C4-2B (cell line): ENCODE results near the gene PRIMPOL.

ENCODE experiments used
- H3K27ac ChIP-seq: fragments of 450-650 bp; 2 replicates; pipeline ENCODE4 v1.5.1; 2017
- CTCF ChIP-seq: fragments of 450-650 bp; conservative IDR thresholded peaks from 2 replicates; pipeline ENCODE4 v1.5.1; 2017; ENCODE audit warnings: mild to moderate bottlenecking
- ZFX ChIP-seq: fragments of 450-650 bp; IDR thresholded peaks from 2 replicates; pipeline ENCODE4 v1.6.1; 2017

The PRIMPOL gene

GRCh38 chr4:184643731-184644130, 5.8 kb upstream of the PRIMPOL start:
- H3K27ac ChIP-seq: no peak overlapping the region
- no peak for TF ChIP-seq ZFX
- TF ChIP-seq CTCF: no peak

GRCh38 chr4:184644553-184645307, 4.8 kb upstream of the PRIMPOL start:
- TF ChIP-seq ZFX: no peak
- TF ChIP-seq CTCF: no peak
- no peak overlapping the region for H3K27ac ChIP-seq

- no peak for TF ChIP-seq ZFX
- TF ChIP-seq CTCF: no peak
- no peak overlapping the region for H3K27ac ChIP-seq
Measured at GRCh38 chr4:184645904-184646610, 3.5 kb upstream of the PRIMPOL start.

- H3K27ac ChIP-seq: peak overlapping the region; percentile 90
- TF ChIP-seq ZFX: no peak
- TF ChIP-seq CTCF: no peak
Measured at GRCh38 chr4:184647266-184648053, 2.1 kb upstream of the PRIMPOL start.

- H3K27ac ChIP-seq: peak overlapping the region; percentile 90
- TF ChIP-seq CTCF: no peak
- no peak for TF ChIP-seq ZFX
Measured at GRCh38 chr4:184648054-184648312, 1.6 kb upstream of the PRIMPOL start.

- TF ChIP-seq CTCF: no peak
- peak; percentile 82 for TF ChIP-seq ZFX
Measured at GRCh38 chr4:184648313-184649025, 1.1 kb upstream of the PRIMPOL start.

More at GRCh38 chr4:184648313-184649025, 1.1 kb upstream of the PRIMPOL start:
- H3K27ac ChIP-seq: peak overlapping the region; percentile 90
